ENCODE results near the gene SLAMF8.

GRCh38 chr1:159827549-159827948, 876 bp downstream of the SLAMF8 start:
- TF ChIP-seq, protein P1, sequence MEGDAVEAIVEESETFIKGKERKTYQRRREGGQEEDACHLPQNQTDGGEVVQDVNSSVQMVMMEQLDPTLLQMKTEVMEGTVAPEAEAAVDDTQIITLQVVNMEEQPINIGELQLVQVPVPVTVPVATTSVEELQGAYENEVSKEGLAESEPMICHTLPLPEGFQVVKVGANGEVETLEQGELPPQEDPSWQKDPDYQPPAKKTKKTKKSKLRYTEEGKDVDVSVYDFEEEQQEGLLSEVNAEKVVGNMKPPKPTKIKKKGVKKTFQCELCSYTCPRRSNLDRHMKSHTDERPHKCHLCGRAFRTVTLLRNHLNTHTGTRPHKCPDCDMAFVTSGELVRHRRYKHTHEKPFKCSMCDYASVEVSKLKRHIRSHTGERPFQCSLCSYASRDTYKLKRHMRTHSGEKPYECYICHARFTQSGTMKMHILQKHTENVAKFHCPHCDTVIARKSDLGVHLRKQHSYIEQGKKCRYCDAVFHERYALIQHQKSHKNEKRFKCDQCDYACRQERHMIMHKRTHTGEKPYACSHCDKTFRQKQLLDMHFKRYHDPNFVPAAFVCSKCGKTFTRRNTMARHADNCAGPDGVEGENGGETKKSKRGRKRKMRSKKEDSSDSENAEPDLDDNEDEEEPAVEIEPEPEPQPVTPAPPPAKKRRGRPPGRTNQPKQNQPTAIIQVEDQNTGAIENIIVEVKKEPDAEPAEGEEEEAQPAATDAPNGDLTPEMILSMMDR (IDR thresholded peaks at IDR 0.05 in 8 of 11, conservative IDR thresholded peaks at IDR 0.05 in 3 of 11) = no peak
- TF ChIP-seq POLR2AphosphoS5 (IDR thresholded peaks at IDR 0.05) = no peak
